Measurements from ENCODE around the gene LRRN4CL.
"Not testable (repeated sequence)": the region's sequence is repeated elsewhere in the genome, so short reads cannot be mapped to it uniquely, and the experiment has no call there.

Gene LRRN4CL

DNA sequence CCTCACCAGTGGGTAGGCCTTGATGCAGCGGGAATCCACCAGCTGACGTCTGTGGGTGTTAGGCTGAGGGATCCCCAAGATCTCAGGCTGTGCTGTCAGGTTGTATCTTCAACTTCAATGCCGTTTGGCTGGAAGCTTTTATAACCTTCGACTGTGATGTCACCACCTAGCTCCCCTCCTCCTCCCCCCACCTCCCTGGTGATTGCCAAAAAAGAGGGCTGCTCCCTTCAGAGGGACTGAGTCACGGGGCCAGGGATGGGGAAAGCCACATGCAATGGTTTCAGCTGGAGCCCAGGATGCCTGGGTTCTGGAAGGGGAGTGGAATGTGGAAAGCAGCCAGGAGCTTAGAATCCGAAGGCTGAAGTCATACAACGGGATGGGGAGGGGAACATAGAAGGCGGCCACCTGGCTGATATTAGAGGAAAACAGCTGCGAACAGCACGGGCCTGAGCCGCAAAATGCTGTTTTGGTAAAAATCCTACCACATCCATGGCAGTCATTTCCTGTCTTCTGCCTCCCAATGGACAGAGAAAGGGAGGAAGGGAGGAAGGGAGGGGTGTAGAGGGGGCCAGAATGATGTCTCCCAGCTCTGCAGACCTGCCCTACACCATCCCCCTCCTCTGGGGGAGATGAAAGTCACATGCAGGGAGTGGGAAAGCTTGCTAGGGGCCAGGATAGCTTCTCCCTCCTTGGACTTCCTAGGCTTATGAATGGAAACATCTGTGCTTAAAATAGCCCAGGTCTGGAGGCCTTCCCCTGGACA, at the start of gene LRRN4CL:
TSS of gene LRRN4CL (minus strand) at position 110 of the 763 bp plus-strand sequence. CDS start 1,022 bp downstream, outside the sequence.
- H3K27ac ChIP-seq = no peak within 1 kb of the TSS
- DNase-seq (ENCODE audit: low read depth, low spot score) = no peak

- no peak overlapping the region for H3K27ac ChIP-seq
- no peak for DNase-seq (ENCODE audit: low read depth, low spot score)
Observed at GRCh38 chr11:62737196-62737595, 47.9 kb upstream of the LRRN4CL start.

- no peak for DNase-seq (ENCODE audit: low read depth, low spot score)
Observed at GRCh38 chr11:62732830-62733229, 43.5 kb upstream of the LRRN4CL start.

GRCh38 chr11:62730076-62730475, 40.7 kb upstream of the LRRN4CL start:
- DNase-seq (ENCODE audit: low read depth, low spot score) = not testable (repeated sequence)
- H3K27ac ChIP-seq = peak overlapping the region; percentile 94

More at GRCh38 chr11:62732830-62733229, 43.5 kb upstream of the LRRN4CL start:
- no peak overlapping the region for H3K27ac ChIP-seq

- DNase-seq (ENCODE audit: low read depth, low spot score) = peak; percentile 36
- peak within 1 kb of the TSS; percentile 94 for H3K27ac ChIP-seq
Observed at GRCh38 chr11:62728171-62728988, 39.0 kb upstream of the LRRN4CL start, which contains the start of gene TTC9C. Gene TTC9C, plus strand, starts transcription at chr11:62728486. Its CDS starts 363 bp downstream, at chr11:62728849.

DNA sequence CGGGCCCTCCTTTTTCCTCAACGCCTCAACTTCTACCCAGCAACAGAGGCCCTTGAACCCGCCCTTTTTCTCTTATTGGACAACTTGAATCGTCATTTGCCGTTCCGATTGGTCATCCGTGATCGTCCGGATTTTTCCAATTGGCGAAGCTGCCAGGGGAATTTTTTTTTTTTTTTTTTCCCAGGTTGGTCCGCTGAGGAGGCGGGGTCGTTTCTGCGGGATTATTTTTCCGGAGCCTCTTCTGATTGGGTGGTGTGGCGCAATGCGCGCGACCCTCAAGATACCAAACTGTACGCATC, 38.5 kb upstream of the LRRN4CL start:
- peak overlapping the region; percentile 94 for H3K27ac ChIP-seq
- peak; percentile 88 for DNase-seq (ENCODE audit: low read depth, low spot score)

DNA sequence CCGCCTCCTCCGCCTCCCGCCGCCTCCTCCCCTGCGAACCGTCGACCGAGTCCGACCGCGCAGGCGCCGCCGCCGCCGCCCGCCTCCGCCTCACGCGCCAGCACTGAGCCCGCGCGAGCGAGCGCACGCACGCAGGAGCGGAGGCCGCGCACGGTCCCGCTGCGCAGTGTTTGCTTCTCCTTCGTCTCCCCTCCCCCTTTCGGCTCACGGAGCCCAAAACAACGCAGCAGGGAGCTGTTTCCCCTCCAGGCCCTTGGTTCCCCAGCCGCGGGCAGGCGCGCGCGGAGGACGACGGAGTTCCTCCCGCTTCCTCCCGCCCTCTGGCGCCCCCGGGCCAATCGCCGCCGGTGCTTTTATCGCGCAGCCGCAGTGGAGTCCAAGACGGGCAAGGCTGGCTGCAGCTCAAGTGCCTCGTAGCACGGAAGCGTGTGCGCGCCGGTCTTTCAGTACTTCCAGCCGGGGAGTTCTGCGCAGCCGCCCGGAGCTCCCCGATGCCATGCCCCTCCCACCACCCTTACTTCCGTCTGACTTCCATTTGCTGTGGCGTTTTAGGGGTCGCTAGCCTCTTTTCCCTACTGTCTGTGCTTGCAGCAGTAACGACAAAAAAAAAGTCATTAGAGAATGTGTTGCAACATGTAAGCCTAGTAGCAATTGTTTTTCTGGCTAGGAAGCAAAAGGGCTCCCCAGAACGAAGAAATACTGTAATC, 38.0 kb upstream of the LRRN4CL start, which contains the start of gene HNRNPUL2:
TSS of gene HNRNPUL2 (minus strand) at position 293 of the 707 bp plus-strand sequence. CDS start 301 bp downstream, outside the sequence.
- DNase-seq (ENCODE audit: low read depth, low spot score) = peak; percentile 93
- H3K27ac ChIP-seq = peak within 1 kb of the TSS; percentile 94

- no peak for DNase-seq (ENCODE audit: low read depth, low spot score)
- peak overlapping the region; percentile 94 for H3K27ac ChIP-seq
Observed at GRCh38 chr11:62726915-62727164, 37.5 kb upstream of the LRRN4CL start.

DNA sequence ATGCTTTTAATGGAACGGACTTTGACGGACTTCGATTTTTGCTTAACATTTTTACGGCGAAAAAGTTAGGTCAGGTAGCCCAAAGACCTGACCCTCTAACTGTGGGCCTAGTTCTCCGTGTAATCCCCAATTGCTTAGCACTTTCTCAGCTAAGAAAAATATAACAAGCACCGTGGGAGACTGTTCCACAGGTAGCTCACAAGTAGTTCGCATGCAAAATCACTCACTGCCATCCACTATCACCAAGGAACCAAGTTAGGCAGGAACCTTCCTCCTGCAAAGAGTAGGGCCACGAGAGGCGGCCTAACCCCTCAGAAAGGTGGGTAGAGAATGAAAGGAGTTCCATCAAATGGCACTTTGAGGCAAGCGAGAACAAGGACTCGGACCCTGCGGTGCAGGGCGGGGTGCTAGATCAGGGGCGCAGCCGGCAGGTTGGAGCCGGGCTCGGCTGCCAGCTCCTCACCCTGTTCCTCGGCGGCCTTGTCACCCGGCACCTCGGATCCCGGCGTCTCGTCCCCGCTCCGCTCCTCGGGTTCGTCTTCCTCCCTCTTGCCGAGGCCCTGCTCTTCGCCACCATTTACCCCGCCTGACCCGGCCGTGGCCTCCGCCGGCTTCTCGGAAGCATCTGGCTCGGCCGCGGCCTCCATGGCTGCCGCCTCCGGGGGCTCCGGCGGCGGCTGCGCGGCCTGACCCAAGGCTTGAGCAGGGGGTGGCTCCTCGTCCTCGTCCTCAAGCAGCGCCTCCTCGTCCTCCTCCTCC, 37.0 kb upstream of the LRRN4CL start:
- H3K27ac ChIP-seq = peak overlapping the region; percentile 94
- no peak for DNase-seq (ENCODE audit: low read depth, low spot score)

DNA sequence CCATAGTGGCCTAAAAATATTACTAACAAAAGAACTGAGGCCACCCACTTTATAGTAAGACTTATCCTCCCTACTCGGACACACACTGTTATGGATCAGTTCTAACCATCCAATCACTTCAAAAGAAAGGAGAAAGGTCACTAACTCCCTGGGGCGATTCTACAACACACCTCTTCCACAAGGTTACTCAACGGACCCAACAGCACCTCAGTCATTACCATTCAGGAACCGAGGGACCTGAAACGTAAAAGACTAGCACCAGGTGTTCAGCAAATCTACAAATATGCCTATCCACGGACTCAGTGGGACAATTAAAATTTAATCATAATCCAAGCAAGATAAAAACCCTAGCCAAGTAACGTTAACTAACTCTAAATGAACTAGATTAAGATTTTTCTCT, 36.3 kb upstream of the LRRN4CL start:
- H3K27ac ChIP-seq = peak overlapping the region; percentile 94
- DNase-seq (ENCODE audit: low read depth, low spot score) = no peak

- DNase-seq (ENCODE audit: low read depth, low spot score) = no peak
- H3K27ac ChIP-seq = no peak overlapping the region
Observed at GRCh38 chr11:62724171-62724570, 34.8 kb upstream of the LRRN4CL start.

DNA sequence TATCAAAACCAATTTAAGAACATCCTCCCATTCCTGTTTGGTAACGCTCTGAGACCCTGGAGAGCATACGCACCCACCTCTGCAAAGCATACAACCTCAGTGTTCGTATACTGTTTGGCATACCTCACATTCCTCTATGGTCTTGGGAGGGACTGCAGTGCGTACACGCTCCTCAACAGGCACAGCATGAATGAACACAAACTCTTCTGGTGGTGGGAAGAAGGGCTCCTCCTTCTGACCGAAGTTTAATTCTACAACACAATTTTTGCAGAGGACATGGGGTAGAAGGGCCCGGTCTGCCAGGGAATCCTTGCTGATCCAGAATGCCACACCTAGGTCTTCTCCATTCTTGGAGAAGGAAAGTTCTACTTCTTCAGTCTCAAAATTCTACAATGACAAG, 32.7 kb upstream of the LRRN4CL start:
- H3K27ac ChIP-seq = no peak overlapping the region
- no peak for DNase-seq (ENCODE audit: low read depth, low spot score)

- no peak for DNase-seq (ENCODE audit: low read depth, low spot score)
- H3K27ac ChIP-seq = no peak overlapping the region
Observed at GRCh38 chr11:62719302-62719978, 30.1 kb upstream of the LRRN4CL start.

DNA sequence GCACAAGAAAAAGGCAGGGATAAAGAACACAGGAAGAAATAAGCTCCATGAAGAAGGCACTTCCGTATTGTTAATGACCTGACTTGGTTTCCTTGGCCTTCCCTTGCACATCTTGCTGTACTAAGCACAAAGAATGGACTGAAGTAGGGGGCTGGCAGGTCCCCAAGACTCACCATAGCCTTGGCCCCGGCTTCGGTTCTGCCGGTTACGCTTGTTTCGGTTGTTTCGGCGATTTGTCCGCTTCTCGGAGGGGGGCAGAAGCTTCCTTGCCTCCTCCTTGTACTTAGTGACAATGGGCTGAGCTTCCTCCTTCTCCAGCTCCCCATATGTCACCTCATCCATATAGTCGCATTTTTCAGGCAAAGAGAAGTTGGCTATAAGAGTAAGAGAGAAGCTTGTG, 27.5 kb upstream of the LRRN4CL start:
- no peak for DNase-seq (ENCODE audit: low read depth, low spot score)
- no peak overlapping the region for H3K27ac ChIP-seq

DNA sequence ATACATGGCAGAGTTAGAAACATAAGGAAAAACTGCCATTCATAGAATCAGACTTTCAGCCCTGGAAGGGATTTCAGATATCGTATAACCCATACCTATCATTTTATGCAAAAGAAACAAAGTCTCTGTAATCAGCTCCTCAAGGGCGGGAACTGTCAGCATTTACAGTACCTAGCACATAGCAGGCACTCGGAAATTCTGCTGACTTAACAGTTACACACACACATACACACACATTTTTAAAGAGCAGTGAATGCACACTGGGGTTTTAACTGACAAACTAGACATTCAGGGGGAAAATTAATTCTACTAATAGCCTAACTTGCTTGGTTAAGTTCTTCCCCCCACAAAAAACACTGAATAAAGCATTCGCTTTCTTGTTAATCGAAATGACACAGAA, 26.9 kb upstream of the LRRN4CL start:
- DNase-seq (ENCODE audit: low read depth, low spot score) = no peak
- no peak overlapping the region for H3K27ac ChIP-seq

GRCh38 chr11:62715150-62716130, 26.1 kb upstream of the LRRN4CL start:
- H3K27ac ChIP-seq = no peak overlapping the region
- no peak for DNase-seq (ENCODE audit: low read depth, low spot score)

DNA sequence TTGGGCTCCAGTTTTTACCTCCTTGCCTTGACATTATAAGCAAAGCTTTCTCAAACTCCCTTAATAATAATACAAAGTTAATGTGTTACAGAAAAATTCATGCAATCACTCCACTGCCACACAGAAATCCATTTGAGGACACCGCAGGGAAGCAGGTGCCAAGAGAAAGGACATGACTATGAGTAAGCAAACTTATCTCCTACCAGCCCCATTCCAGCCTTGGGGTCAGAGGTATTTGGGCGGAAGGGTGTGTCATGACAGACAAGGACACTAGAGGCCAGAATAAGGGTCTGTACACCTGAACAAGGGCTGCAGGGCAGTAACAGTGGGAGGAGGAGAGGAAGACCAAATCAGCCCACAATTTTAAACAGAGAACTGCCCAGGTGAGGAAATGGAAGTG, 24.0 kb upstream of the LRRN4CL start:
- peak overlapping the region; percentile 17 for H3K27ac ChIP-seq
- no peak for DNase-seq (ENCODE audit: low read depth, low spot score)

GRCh38 chr11:62712861-62713260, 23.5 kb upstream of the LRRN4CL start:
- DNase-seq (ENCODE audit: low read depth, low spot score) = no peak
- peak overlapping the region; percentile 17 for H3K27ac ChIP-seq
